ENCODE measurements around the gene HOATZ.

DNA sequence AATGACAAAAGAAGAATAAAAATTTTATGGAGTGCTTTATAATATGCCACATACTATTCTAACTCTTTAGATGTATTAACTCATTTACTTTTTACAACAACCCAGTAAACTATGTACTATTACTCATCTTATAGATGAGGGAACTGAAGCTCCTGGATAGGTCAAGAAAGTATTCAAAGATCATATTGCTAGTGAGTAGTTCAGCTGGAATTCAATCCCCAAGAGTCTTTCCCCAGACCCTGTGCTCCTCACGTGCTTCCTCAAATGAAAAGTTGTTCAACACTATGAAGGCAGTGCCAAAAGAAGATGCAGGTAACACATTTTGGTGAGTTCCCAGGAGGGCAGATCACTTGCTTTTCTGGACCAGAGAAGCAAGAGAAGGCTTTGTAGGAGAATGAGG lies 49.2 kb upstream of the HOATZ start:
- TF ChIP-seq CTCF (IDR thresholded peaks at IDR 0.05) (no peak), POLR2A (IDR thresholded peaks at IDR 0.05) (no peak)

All from adrenal gland (tissue), 5 donors.